ENCODE data around the gene PET117.

GRCh38 chr20:18180815-18181214, 43.2 kb downstream of the PET117 start:
- TF ChIP-seq CTCF (IDR thresholded peaks at IDR 0.05) (no peak), TAF1 (IDR thresholded peaks at IDR 0.05; ENCODE audit: borderline replicate concordance, low read depth, low read length) (no peak), NFIC (IDR thresholded peaks at IDR 0.05; ENCODE audit: borderline replicate concordance) (no peak)
- TF ChIP-seq, protein P1, sequence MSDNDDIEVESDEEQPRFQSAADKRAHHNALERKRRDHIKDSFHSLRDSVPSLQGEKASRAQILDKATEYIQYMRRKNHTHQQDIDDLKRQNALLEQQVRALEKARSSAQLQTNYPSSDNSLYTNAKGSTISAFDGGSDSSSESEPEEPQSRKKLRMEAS (IDR thresholded peaks at IDR 0.05; ENCODE audit: low read depth), result no peak
- TF ChIP-seq, protein P2, sequence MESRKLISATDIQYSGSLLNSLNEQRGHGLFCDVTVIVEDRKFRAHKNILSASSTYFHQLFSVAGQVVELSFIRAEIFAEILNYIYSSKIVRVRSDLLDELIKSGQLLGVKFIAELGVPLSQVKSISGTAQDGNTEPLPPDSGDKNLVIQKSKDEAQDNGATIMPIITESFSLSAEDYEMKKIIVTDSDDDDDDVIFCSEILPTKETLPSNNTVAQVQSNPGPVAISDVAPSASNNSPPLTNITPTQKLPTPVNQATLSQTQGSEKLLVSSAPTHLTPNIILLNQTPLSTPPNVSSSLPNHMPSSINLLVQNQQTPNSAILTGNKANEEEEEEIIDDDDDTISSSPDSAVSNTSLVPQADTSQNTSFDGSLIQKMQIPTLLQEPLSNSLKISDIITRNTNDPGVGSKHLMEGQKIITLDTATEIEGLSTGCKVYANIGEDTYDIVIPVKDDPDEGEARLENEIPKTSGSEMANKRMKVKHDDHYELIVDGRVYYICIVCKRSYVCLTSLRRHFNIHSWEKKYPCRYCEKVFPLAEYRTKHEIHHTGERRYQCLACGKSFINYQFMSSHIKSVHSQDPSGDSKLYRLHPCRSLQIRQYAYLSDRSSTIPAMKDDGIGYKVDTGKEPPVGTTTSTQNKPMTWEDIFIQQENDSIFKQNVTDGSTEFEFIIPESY (IDR thresholded peaks at IDR 0.05; ENCODE audit: borderline replicate concordance, low read depth), result no peak
